ENCODE results near the gene IQGAP2.

- TF ChIP-seq CTCF (IDR thresholded peaks at IDR 0.05; ENCODE audit: insufficient read depth, low read length, poor library complexity, severe bottlenecking) = no peak
- no peak for TF ChIP-seq EZH2phosphoT487 (conservative IDR thresholded peaks at IDR 0.05; ENCODE audit: low read length)
Observed at GRCh38 chr5:76363352-76364225, 39.5 kb upstream of the IQGAP2 start.

Measured in SU-DHL-6 (cell line).